ENCODE measurements around the gene SNRPA. TPM values are rescaled to one million over a fixed set of nuclear protein-coding genes. Genes with fewer than 3 reads are reported as not detected.

Gene SNRPA
- total and polyA plus RNA-seq, 7 donors: 19.2 to 76.1 (median 52.3) TPM

- no peak for TF ChIP-seq POLR2AphosphoS5 (IDR thresholded peaks at IDR 0.05)
- TF ChIP-seq POLR2A (IDR thresholded peaks at IDR 0.05): no peak
- no peak for TF ChIP-seq CTCF (IDR thresholded peaks at IDR 0.05)
- TF ChIP-seq EP300 (IDR thresholded peaks at IDR 0.05): no peak
- Histone ChIP-seq H3K9me3 (no peaks in the 10 kb centered on the region), H3K36me3 (peaks cover 0 to 29% (median 2%) of the 10 kb centered on the region in 4 donors), H3K4me1 (no peaks in the 10 kb centered on the region), H3K27me3 (no peaks in the 10 kb centered on the region), H3K4me3 (no peak overlapping the region), H3K27ac (no peak overlapping the region)
- no peak for DNase-seq
- intact Hi-C loops (cut with DNase I): no loop called here
- WGBS, 2 donors: 95 to 96% methylated on average over 25 of the region's 25 CpGs
Measured at GRCh38 chr19:40786060-40787037, 35.3 kb downstream of the SNRPA start.

- peaks cover 0 to 33% (median 2%) of the 10 kb centered on the region in 4 donors for H3K36me3 ChIP-seq
- no peak overlapping the region for H3K4me3 ChIP-seq
- WGBS, 2 donors: 82 to 96% methylated on average over 7 of the region's 7 CpGs
- no peak for DNase-seq
- no peak overlapping the region for H3K27ac ChIP-seq
- no peaks in the 10 kb centered on the region for H3K9me3 ChIP-seq
- H3K4me1 ChIP-seq: no peaks in the 10 kb centered on the region
- intact Hi-C loops (cut with DNase I): no loop called here
- no peaks in the 10 kb centered on the region for H3K27me3 ChIP-seq
- TF ChIP-seq CTCF (IDR thresholded peaks at IDR 0.05) (no peak), EP300 (IDR thresholded peaks at IDR 0.05) (no peak), POLR2A (IDR thresholded peaks at IDR 0.05) (no peak), POLR2AphosphoS5 (IDR thresholded peaks at IDR 0.05) (no peak)
Measured at GRCh38 chr19:40791349-40791748, 40.3 kb downstream of the SNRPA start.

- 19 to 53% methylated on average over 3 of the region's 3 CpGs for WGBS, 2 donors
- Histone ChIP-seq H3K27me3 (no peaks in the 10 kb centered on the region), H3K9me3 (no peaks in the 10 kb centered on the region), H3K27ac (no peak overlapping the region), H3K4me3 (no peak overlapping the region), H3K4me1 (no peaks in the 10 kb centered on the region), H3K36me3 (peaks cover 0 to 32% (median 0%) of the 10 kb centered on the region in 4 donors)
- DNase-seq: no peak
- intact Hi-C loops (cut with DNase I): no loop called here
- TF ChIP-seq EP300 (IDR thresholded peaks at IDR 0.05): no peak
- no peak for TF ChIP-seq CTCF (IDR thresholded peaks at IDR 0.05)
- TF ChIP-seq POLR2A (IDR thresholded peaks at IDR 0.05): no peak
- no peak for TF ChIP-seq POLR2AphosphoS5 (IDR thresholded peaks at IDR 0.05)
Measured at GRCh38 chr19:40791996-40792395, 41.0 kb downstream of the SNRPA start.

GRCh38 chr19:40797166-40797962 is 46.4 kb downstream of the SNRPA start:
- TF ChIP-seq EP300 (IDR thresholded peaks at IDR 0.05) (no peak), POLR2AphosphoS5 (IDR thresholded peaks at IDR 0.05) (no peak), CTCF (IDR thresholded peaks at IDR 0.05) (no peak), POLR2A (IDR thresholded peaks at IDR 0.05) (no peak)
- WGBS, 2 donors: 93 to 96% methylated on average over 14 of the region's 14 CpGs
- Histone ChIP-seq H3K36me3 (peaks cover 0 to 29% (median 7%) of the 10 kb centered on the region in 4 donors), H3K27me3 (no peaks in the 10 kb centered on the region), H3K4me3 (peak overlapping the region in 2 of 4 donors; percentile 69 to 100), H3K27ac (peak overlapping the region; percentile 89 to 99 (median 96)), H3K4me1 (peaks cover 0 to 35% (median 33%) of the 10 kb centered on the region in 4 donors), H3K9me3 (no peaks in the 10 kb centered on the region)
- no peak for DNase-seq
- intact Hi-C loops (cut with DNase I): no loop called here
